OCI-LY7 (cell line): ENCODE measurements around the gene QKI. TPM values are rescaled to one million over a fixed set of nuclear protein-coding genes. Genes with fewer than 3 reads are reported as not detected.

Experiments used
- BruUV-seq: library from RNA; stranded (reverse); fragments of 400-500 nt; replicated peaks from 2 replicates; lab custom pipeline; 2021; lab: Mats Ljungman, UMichigan
- CTCF ChIA-PET: fragments of 300-600 bp; sonication (Branson Sonifier 250); formaldehyde crosslinking; loops from one replicate; lab custom pipeline; 2022; ENCODE audit warnings: antibody characterized with exemption; ENCODE audit not compliant: unreplicated experiment; lab: Charles Lee
- POLR2A ChIA-PET: fragments of 300-600 bp; sonication (Branson Sonifier 250); formaldehyde crosslinking; loops from one replicate; lab custom pipeline; 2022; ENCODE audit warnings: antibody characterized with exemption; lab: Charles Lee
- DNase-seq: peaks from one replicate; pipeline ENCODE4 v3.0.0-alpha.2; 2015; ENCODE audit warnings: low spot score
- H2AFZ ChIP-seq: fragments of 200-600 bp; sonication (generic), shearing (Covaris generic); 2 replicates; pipeline ENCODE4 v1.6.1; 2014; ENCODE audit warnings: mild to moderate bottlenecking, antibody characterized with exemption, low read length, moderate library complexity
- H3K27ac ChIP-seq: fragments of 200-600 bp; sonication (generic); 2 replicates; pipeline ENCODE4 v1.5.1; 2014; ENCODE audit warnings: mixed run types, low read depth, mild to moderate bottlenecking, moderate library complexity, low read length, inconsistent platforms; ENCODE audit not compliant: poor library complexity, severe bottlenecking
- H3K36me3 ChIP-seq: fragments of 200-600 bp; sonication (generic); 2 replicates; pipeline ENCODE4 v1.6.1; 2014; ENCODE audit warnings: mild to moderate bottlenecking, antibody characterized with exemption, low read length, moderate library complexity, mixed read lengths; ENCODE audit not compliant: insufficient read depth
- H3K4me1 ChIP-seq: fragments of 200-600 bp; sonication (generic); 2 replicates; pipeline ENCODE4 v1.5.1; 2014; ENCODE audit warnings: mild to moderate bottlenecking, low read length; ENCODE audit not compliant: insufficient read depth, poor library complexity, severe bottlenecking
- H3K4me2 ChIP-seq: fragments of 200-600 bp; sonication (generic); 2 replicates; pipeline ENCODE4 v1.6.1; 2014; ENCODE audit warnings: mild to moderate bottlenecking, low read length
- H3K4me3 ChIP-seq: fragments of 200-600 bp; sonication (generic); 2 replicates; pipeline ENCODE4 v1.5.1; 2014; ENCODE audit warnings: mild to moderate bottlenecking, low read depth, low read length; ENCODE audit not compliant: poor library complexity, severe bottlenecking
- H3K79me2 ChIP-seq: fragments of 200-600 bp; sonication (generic); 2 replicates; pipeline ENCODE4 v1.6.1; 2016; ENCODE audit warnings: low read depth, mild to moderate bottlenecking, low read length, moderate library complexity, mixed read lengths; ENCODE audit not compliant: insufficient read depth
- H3K9me2 ChIP-seq: fragments of 200-600 bp; sonication (generic); 2 replicates; pipeline ENCODE4 v1.6.1; 2016; ENCODE audit warnings: mild to moderate bottlenecking, low read length, mixed read lengths; ENCODE audit not compliant: insufficient read depth
- H3K9me3 ChIP-seq: fragments of 200-600 bp; sonication (generic); 2 replicates; pipeline ENCODE4 v1.6.1; 2014; ENCODE audit warnings: mild to moderate bottlenecking, mixed run types, low read length, mixed read lengths
- H4K20me1 ChIP-seq: fragments of 200-600 bp; sonication (generic); 2 replicates; pipeline ENCODE4 v1.6.1; 2014; ENCODE audit warnings: mild to moderate bottlenecking, antibody characterized with exemption, low read length, moderate library complexity, mixed read lengths; ENCODE audit not compliant: insufficient read depth
- CTCF ChIP-seq: fragments of 200-600 bp; sonication (generic); conservative IDR thresholded peaks from 2 replicates; pipeline ENCODE4 v1.5.1; 2014; ENCODE audit warnings: mild to moderate bottlenecking, antibody characterized with exemption, low read length, moderate library complexity, mixed read lengths
- EZH2phosphoT487 ChIP-seq: fragments of 200-600 bp; sonication (generic); IDR thresholded peaks from 2 replicates; pipeline ENCODE4 v1.6.1; 2018; ENCODE audit warnings: low read depth, borderline replicate concordance, mild to moderate bottlenecking, mixed run types, antibody characterized with exemption, low read length, moderate library complexity, mixed read lengths
- intact Hi-C: fragments of 100-400 bp; cut with micrococcal nuclease; formaldehyde crosslinking; loops from one replicate; pipeline ENCODE4 v1.10.0; 2022; ENCODE audit not compliant: unreplicated experiment
- total RNA-seq, 2 experiments: library from RNA; depleted of rRNA in 1 of 2; stranded (reverse); fragments of >200 nt in 1 of 2; shearing (Covaris generic) in 1 of 2; gene quantifications; 2 replicates each; pipeline ENCODE4 v1.2.3, GENCODE V29; 2014 to 2022

The QKI gene
- total RNA-seq, 2 experiments from 2014 or later = 55.4 to 74.5 TPM

- no peak for TF ChIP-seq CTCF
- no peak for TF ChIP-seq EZH2phosphoT487
- DNase-seq = no peak
- Histone ChIP-seq H4K20me1 (peaks cover 21% of the 10 kb centered on the region), H3K9me2 (no peaks in the 10 kb centered on the region), H3K4me1 (no peaks in the 10 kb centered on the region), H3K79me2 (no peaks in the 10 kb centered on the region), H3K36me3 (no peaks in the 10 kb centered on the region), H3K4me2 (no peak overlapping the region), H3K4me3 (no peak overlapping the region), H2AFZ (no peak overlapping the region), H3K27ac (no peak overlapping the region), H3K9me3 (no peaks in the 10 kb centered on the region)
- CTCF ChIA-PET = no interaction called here
- POLR2A ChIA-PET = interaction anchor here (0.5 to 0.8 kb wide), 3 partner anchors 12 to 21 kb away, joined by 3 read pairs; no protein-coding TSS in a partner anchor
- intact Hi-C loops = no loop called here
- BruUV-seq = no TSS peak
These were observed 115.1 kb downstream of the QKI start for GRCh38 chr6:163529605-163530004.

- TF ChIP-seq CTCF = no peak
- TF ChIP-seq EZH2phosphoT487 = no peak
- BruUV-seq = no TSS peak
- Histone ChIP-seq H3K9me2 (no peaks in the 10 kb centered on the region), H3K4me3 (no peak overlapping the region), H3K9me3 (no peaks in the 10 kb centered on the region), H3K27ac (no peak overlapping the region), H2AFZ (no peak overlapping the region), H3K4me1 (no peaks in the 10 kb centered on the region), H3K36me3 (no peaks in the 10 kb centered on the region), H3K79me2 (no peaks in the 10 kb centered on the region), H4K20me1 (peaks cover 21% of the 10 kb centered on the region), H3K4me2 (no peak overlapping the region)
- CTCF ChIA-PET = no interaction called here
- intact Hi-C loops = no loop called here
- DNase-seq = no peak
- POLR2A ChIA-PET = interaction anchor here (0.8 kb wide), 1 partner anchor 17 kb away, joined by 3 read pairs; no protein-coding TSS in a partner anchor
These were observed 115.9 kb downstream of the QKI start for GRCh38 chr6:163530406-163530805.

GRCh38 chr6:163531122-163531521, 116.6 kb downstream of the QKI start:
- no TSS peak for BruUV-seq
- CTCF ChIA-PET = no interaction called here
- H3K79me2 ChIP-seq = no peaks in the 10 kb centered on the region

More at GRCh38 chr6:163531122-163531521, 116.6 kb downstream of the QKI start:
- Histone ChIP-seq H3K4me2 (no peak overlapping the region), H3K9me2 (no peaks in the 10 kb centered on the region), H4K20me1 (peaks cover 19% of the 10 kb centered on the region), H3K4me3 (no peak overlapping the region), H3K4me1 (no peaks in the 10 kb centered on the region), H3K9me3 (no peaks in the 10 kb centered on the region), H3K36me3 (no peaks in the 10 kb centered on the region), H3K27ac (no peak overlapping the region), H2AFZ (no peak overlapping the region)
- DNase-seq = no peak
- POLR2A ChIA-PET = interaction anchor here (1.6 to 2.7 kb wide), 2 partner anchors 8 to 17 kb away, joined by 4 to 9 read pairs; no protein-coding TSS in a partner anchor
- TF ChIP-seq EZH2phosphoT487 = no peak
- TF ChIP-seq CTCF = no peak
- intact Hi-C loops = no loop called here
